ENCODE data around the gene GP9.

Gene GP9

DNA sequence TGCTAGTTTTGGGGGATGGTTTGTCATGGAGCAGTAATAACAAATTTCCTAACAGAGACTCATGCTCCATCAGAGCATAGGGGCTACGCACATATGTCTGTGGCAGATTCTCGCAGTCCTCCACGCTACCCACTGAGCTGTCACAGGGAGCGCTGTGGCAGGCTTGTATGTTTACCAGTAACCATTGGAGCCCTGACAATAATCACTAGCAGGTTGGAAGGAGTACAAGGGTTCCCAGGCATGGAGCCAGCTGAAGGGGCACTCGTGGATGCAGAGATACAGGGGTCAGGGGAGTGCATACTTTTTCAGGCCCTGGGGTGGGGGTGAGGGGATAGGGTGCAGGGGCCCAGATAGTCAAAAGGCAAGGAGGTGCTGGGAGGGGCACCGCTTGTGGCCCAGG, 7.9 kb upstream of the GP9 start:
- no peaks in the 10 kb centered on the region for H3K36me3 ChIP-seq
- peaks cover 7 to 11% of the 10 kb centered on the region in 2 experiments for H3K4me1 ChIP-seq (ENCODE audit: control insufficient read depth in 1 of 2, insufficient read depth in 1 of 2, low read depth in 1 of 2, low read length in 1 of 2)
- peaks cover 7% of the 10 kb centered on the region for H3K27me3 ChIP-seq
- TF ChIP-seq, protein P1, sequence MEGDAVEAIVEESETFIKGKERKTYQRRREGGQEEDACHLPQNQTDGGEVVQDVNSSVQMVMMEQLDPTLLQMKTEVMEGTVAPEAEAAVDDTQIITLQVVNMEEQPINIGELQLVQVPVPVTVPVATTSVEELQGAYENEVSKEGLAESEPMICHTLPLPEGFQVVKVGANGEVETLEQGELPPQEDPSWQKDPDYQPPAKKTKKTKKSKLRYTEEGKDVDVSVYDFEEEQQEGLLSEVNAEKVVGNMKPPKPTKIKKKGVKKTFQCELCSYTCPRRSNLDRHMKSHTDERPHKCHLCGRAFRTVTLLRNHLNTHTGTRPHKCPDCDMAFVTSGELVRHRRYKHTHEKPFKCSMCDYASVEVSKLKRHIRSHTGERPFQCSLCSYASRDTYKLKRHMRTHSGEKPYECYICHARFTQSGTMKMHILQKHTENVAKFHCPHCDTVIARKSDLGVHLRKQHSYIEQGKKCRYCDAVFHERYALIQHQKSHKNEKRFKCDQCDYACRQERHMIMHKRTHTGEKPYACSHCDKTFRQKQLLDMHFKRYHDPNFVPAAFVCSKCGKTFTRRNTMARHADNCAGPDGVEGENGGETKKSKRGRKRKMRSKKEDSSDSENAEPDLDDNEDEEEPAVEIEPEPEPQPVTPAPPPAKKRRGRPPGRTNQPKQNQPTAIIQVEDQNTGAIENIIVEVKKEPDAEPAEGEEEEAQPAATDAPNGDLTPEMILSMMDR (IDR thresholded peaks at IDR 0.05): no peak
- H3K9me3 ChIP-seq: no peaks in the 10 kb centered on the region
- no peak overlapping the region for H3K4me3 ChIP-seq (ENCODE audit: low read depth in 1 of 2, low read length in 1 of 2)
- no peak overlapping the region for H3K27ac ChIP-seq

DNA sequence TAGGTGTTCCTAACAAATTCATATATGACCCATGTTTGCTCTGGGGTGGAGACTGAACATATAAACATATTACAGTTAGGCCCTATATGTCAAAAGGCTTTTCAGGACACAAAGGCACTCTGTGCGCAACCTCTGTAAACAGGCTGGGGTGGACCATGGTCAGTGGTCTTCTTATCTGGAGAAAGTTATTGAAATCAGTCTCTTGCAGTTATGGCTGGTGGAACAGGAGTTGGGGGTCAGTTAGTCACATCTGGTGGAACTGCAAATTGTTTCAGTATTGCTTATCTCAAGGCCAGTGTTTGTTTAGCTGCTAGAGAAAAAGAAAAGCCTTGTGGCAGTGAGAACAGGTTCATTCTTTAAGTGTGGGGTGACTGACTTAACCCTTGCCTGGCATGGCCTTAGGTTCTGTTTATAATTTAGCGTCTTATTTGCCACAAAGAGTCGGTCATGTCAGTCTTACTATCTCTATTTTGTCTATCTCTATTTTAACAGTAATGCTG, 5.9 kb upstream of the GP9 start:
- Histone ChIP-seq H3K4me3 (ENCODE audit: low read depth in 1 of 2, low read length in 1 of 2) (no peak overlapping the region), H3K27me3 (no peaks in the 10 kb centered on the region), H3K27ac (no peak overlapping the region), H3K36me3 (no peaks in the 10 kb centered on the region), H3K9me3 (no peaks in the 10 kb centered on the region), H3K4me1 (ENCODE audit: control insufficient read depth in 1 of 2, insufficient read depth in 1 of 2, low read depth in 1 of 2, low read length in 1 of 2) (peaks cover 7 to 11% of the 10 kb centered on the region in 2 experiments)
- TF ChIP-seq, protein P1 (IDR thresholded peaks at IDR 0.05): no peak

DNA sequence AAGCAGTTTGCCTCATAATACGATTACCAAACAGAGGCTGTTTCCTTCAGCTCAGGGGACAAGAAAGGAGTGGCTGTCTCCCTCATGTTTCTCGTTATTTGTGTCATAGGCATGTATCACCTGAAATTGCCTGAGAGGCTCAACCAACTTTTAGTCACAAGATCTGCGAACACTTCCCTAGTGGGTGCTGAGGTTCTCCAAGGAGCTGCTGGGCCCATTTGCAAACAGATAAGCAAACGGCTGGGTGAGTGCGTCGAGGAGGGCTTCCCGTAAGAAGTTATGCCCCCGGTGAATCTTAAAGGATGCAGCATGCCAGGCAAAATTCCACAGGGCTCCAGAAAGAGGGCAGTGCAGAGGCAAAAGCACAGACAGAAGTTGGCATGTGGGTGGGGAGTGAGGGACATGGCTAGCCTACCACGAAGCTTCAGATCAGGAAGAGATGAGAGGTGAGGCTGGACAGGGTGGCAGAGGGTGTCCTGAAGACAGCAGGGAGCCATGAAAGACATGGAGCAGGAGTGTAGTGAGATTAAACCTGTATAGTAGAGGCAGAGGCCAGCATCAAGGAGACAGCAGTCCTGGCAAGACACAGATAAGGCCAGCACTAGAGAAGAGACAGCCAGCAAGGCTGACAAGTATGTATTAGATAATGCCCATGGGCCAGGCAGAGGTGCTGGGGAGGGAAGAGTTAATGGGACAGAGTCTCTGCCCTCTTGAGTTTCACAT, 4.0 kb upstream of the GP9 start:
- peaks cover 15 to 26% of the 10 kb centered on the region in 2 experiments for H3K4me1 ChIP-seq (ENCODE audit: control insufficient read depth in 1 of 2, insufficient read depth in 1 of 2, low read depth in 1 of 2, low read length in 1 of 2)
- TF ChIP-seq, protein P1 (IDR thresholded peaks at IDR 0.05): no peak
- no peaks in the 10 kb centered on the region for H3K36me3 ChIP-seq
- H3K9me3 ChIP-seq: no peaks in the 10 kb centered on the region
- H3K27ac ChIP-seq: no peak overlapping the region
- H3K27me3 ChIP-seq: no peaks in the 10 kb centered on the region
- H3K4me3 ChIP-seq (ENCODE audit: low read depth in 1 of 2, low read length in 1 of 2): no peak overlapping the region

DNA sequence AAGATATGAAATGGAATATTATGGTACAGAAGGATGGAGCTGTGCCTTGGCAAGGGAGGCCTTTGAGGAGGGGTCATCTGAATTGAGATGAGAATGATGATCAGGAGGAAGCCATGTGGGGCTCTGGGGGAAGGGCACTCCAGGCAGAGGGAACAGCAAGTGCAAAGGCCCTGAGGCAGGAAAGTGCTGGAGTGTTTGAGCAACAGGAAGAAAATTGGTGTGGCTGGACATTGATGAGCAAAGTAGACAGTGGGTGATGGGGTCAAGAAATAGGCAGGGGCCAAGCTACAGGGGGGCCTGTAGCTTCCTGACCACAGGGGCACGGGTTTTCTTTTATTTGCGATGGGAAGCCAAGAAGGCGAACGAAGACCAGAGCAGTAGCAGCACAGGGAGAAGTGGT, 3.3 kb upstream of the GP9 start:
- no peak overlapping the region for H3K4me3 ChIP-seq (ENCODE audit: low read depth in 1 of 2, low read length in 1 of 2)
- TF ChIP-seq, protein P1 (IDR thresholded peaks at IDR 0.05): no peak
- H3K36me3 ChIP-seq: no peaks in the 10 kb centered on the region
- H3K4me1 ChIP-seq (ENCODE audit: control insufficient read depth in 1 of 2, insufficient read depth in 1 of 2, low read depth in 1 of 2, low read length in 1 of 2): peaks cover 15 to 26% of the 10 kb centered on the region in 2 experiments
- H3K27me3 ChIP-seq: no peaks in the 10 kb centered on the region
- H3K9me3 ChIP-seq: no peaks in the 10 kb centered on the region
- H3K27ac ChIP-seq: no peak overlapping the region

DNA sequence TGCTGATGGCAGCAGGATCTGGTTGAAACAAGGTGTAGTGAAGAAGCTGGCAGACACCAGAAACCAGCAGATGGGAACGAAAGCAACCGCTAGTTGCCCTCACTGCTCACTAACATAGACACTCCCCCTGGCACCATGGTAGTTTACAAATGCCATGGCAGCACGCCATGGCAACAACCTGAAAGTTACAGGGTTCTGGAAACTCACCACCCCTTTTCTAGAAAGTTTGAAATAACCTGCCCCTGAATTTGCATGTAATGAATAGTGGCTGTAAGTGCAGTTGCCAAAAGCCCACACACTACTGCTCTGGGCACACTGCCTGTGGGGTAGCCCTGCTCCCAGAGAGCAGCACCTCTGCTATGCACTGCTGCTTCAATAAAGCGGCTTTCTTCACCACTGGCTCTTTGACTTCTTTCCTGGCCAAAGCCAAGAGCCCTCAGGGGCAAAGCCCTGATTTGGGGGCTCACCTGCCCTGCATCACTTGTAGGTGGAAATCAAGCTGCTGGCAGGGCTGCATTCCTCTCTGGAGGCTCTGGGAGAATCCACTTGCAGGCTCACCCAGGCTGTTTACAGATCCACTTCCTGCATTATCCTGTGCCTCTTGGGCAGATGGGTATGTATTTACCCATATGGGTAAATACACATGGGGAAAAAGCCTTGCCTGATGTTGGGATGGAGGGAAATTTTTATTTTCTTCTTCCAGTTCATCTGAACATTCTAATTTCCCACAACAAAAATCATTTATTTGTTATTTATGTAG, 2.0 kb upstream of the GP9 start:
- Histone ChIP-seq H3K4me1 (ENCODE audit: control insufficient read depth in 1 of 2, insufficient read depth in 1 of 2, low read depth in 1 of 2, low read length in 1 of 2) (peaks cover 10 to 23% of the 10 kb centered on the region in 2 experiments), H3K9me3 (no peaks in the 10 kb centered on the region), H3K27me3 (no peaks in the 10 kb centered on the region), H3K36me3 (no peaks in the 10 kb centered on the region), H3K4me3 (ENCODE audit: low read depth in 1 of 2, low read length in 1 of 2) (no peak overlapping the region), H3K27ac (no peak overlapping the region)
- TF ChIP-seq, protein P1 (IDR thresholded peaks at IDR 0.05): no peak
